ENCODE results near the gene RND1. TPM values are rescaled to one million over a fixed set of nuclear protein-coding genes. Genes with fewer than 3 reads are reported as not detected.
"Not testable (repeated sequence)": the region's sequence is repeated elsewhere in the genome, so short reads cannot be mapped to it uniquely, and the experiment has no call there.

Gene RND1
- total RNA-seq, 1 donor from 2014 or later, result 15.0 TPM

DNA sequence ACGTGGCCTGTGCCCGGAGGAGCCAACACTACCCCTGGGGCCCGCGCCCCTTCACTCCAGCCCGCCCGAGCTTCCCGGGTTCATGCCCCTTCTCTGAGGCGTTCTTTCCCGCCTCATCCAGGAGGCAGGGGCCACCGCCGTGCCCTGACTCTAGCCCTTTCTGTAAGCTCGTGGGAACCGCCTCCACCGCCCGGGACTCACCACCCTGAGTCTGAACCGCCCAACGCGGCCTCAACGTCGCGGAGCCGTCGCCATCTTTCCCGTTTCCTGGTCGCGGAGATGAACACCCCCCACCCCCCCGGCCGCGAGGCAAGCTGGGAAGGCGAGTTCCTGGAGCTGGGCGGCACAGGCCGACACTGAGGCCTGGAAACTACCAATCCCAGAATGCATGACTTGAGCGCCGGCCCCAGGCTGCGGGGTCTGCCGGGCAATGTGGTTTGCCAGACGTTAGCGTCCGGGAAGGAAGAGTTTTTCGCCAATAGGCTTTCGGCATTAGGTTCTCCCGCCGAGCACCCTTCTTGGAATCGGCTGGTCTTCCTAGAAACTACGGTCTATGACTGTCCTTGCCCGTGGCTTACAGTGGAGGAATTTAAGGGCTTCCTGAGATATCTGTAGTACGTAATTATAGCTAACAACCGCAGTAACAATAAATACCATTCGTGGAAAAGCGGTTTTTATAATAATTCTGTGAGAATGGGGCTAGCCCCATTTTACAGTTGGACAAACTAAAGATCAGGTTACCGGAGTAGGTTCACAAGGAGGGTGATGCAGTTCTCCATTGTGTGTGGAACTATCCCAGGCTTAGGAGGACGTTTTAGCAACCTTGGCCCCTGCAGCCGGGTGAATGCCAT is 13.6 kb downstream of the RND1 start, which contains the start of gene DDX23:
Gene DDX23, minus strand, starts transcription at position 281 of the 851 bp plus-strand sequence. CDS start 6,381 bp downstream, outside the sequence.
- TF ChIP-seq CTCF (IDR thresholded peaks at IDR 0.05; ENCODE audit: unreplicated experiment), result no peak
- Mint-ChIP-seq H3K4me1 (peaks cover 23% of the 10 kb centered on the region), H3K9me3 (no peaks in the 10 kb centered on the region), H3K27ac (peak within 1 kb of the TSS; percentile 96), H3K4me3 (peak within 1 kb of the TSS; percentile 98), H3K36me3 (peaks cover 2% of the 10 kb centered on the region), H3K27me3 (ENCODE audit: low read depth) (no peaks in the 10 kb centered on the region)
- DNase-seq (ENCODE audit: low spot score in 2 of 2, unreplicated experiment in 2 of 2), result peak; percentile 78 to 86

GRCh38 chr12:48842021-48842420 is 23.6 kb downstream of the RND1 start:
- not testable (repeated sequence) for H3K4me1 Mint-ChIP-seq; H3K4me3 Mint-ChIP-seq; DNase-seq (ENCODE audit: low spot score in 2 of 2, unreplicated experiment in 2 of 2); H3K9me3 Mint-ChIP-seq; H3K27ac Mint-ChIP-seq; H3K27me3 Mint-ChIP-seq (ENCODE audit: low read depth)
- peaks cover 40% of the 10 kb centered on the region for H3K36me3 Mint-ChIP-seq

DNA sequence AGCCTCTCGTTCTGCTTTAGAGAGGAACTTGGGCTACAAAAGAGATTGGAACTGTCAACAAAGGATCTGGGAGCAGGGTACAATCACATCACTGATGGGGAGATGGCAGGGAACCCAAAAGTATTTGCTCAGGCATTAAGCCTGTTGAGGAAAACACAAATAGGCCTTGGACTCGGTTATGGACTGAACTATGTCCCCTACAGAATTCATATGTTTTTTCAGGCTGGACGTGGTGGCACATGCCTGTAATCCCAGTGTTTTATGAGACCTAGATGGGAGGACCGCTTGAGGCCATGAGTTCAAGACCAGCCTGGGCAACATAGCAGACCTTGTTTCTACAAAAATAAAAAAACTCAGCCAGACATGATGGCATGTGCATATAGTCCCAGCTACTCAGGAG is 27.6 kb downstream of the RND1 start:
- Mint-ChIP-seq H3K9me3 (no peaks in the 10 kb centered on the region), H3K27me3 (ENCODE audit: low read depth) (no peaks in the 10 kb centered on the region), H3K36me3 (peaks cover 48% of the 10 kb centered on the region), H3K27ac (no peak overlapping the region), H3K4me1 (no peaks in the 10 kb centered on the region), H3K4me3 (no peak overlapping the region)
- TF ChIP-seq CTCF (IDR thresholded peaks at IDR 0.05; ENCODE audit: unreplicated experiment), result no peak
- no peak for DNase-seq (ENCODE audit: low spot score in 2 of 2, unreplicated experiment in 2 of 2)

DNA sequence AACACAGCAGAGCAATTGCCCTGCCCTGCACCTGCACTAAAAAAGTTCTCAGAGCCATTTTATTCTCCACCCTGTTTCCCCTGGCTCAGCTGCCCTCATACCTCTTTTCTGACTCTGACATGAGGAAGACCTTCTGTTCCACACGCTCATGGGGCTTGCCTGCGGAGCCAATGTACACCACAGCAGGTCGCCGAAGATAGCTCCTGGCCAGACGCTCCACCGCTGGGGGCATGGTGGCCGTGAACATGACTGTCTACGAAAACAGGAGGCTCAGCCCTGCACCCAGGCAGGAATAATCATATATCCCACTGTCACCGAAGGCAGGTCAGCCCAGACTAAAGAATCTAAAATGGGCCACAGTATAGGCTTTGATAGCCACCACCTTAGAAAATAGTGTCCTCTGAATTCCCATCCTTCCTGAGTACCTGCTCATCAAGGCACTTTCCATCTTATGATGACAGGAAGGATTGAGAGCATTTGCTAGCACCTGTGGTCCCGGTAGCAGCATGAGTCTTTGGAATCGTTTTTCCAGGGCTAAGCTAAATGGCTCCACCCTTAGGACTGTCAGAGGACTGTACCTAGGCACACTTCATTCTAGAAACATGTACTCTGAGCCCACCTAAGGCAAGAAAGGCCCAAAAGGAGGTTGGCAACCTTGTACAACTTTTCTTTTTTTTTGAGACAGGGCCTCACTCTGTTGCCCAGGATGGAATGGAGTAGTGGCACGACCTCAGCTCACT is 33.2 kb downstream of the RND1 start:
- TF ChIP-seq CTCF (IDR thresholded peaks at IDR 0.05; ENCODE audit: unreplicated experiment), result no peak

GRCh38 chr12:48831257-48831656 is 34.4 kb downstream of the RND1 start:
- Mint-ChIP-seq H3K36me3 (peaks cover 33% of the 10 kb centered on the region), H3K9me3 (no peaks in the 10 kb centered on the region), H3K4me1 (no peaks in the 10 kb centered on the region), H3K4me3 (no peak overlapping the region), H3K27ac (no peak overlapping the region), H3K27me3 (ENCODE audit: low read depth) (no peaks in the 10 kb centered on the region)
- no peak for TF ChIP-seq CTCF (IDR thresholded peaks at IDR 0.05; ENCODE audit: unreplicated experiment)
- DNase-seq (ENCODE audit: low spot score in 2 of 2, unreplicated experiment in 2 of 2), result no peak

More for the DNA sequence above, 33.2 kb downstream of the RND1 start:
- H3K9me3 Mint-ChIP-seq, result no peaks in the 10 kb centered on the region
- no peak for DNase-seq (ENCODE audit: low spot score in 2 of 2, unreplicated experiment in 2 of 2)
- peaks cover 36% of the 10 kb centered on the region for H3K36me3 Mint-ChIP-seq
- no peak overlapping the region for H3K27ac Mint-ChIP-seq
- H3K4me3 Mint-ChIP-seq, result no peak overlapping the region
- H3K27me3 Mint-ChIP-seq (ENCODE audit: low read depth), result no peaks in the 10 kb centered on the region
- H3K4me1 Mint-ChIP-seq, result no peaks in the 10 kb centered on the region
